Measurements from ENCODE around the gene POLRMT.
A peak's percentile ranks its signal among the peaks of the same experiment; 100 is the strongest.

Gene POLRMT

DNA sequence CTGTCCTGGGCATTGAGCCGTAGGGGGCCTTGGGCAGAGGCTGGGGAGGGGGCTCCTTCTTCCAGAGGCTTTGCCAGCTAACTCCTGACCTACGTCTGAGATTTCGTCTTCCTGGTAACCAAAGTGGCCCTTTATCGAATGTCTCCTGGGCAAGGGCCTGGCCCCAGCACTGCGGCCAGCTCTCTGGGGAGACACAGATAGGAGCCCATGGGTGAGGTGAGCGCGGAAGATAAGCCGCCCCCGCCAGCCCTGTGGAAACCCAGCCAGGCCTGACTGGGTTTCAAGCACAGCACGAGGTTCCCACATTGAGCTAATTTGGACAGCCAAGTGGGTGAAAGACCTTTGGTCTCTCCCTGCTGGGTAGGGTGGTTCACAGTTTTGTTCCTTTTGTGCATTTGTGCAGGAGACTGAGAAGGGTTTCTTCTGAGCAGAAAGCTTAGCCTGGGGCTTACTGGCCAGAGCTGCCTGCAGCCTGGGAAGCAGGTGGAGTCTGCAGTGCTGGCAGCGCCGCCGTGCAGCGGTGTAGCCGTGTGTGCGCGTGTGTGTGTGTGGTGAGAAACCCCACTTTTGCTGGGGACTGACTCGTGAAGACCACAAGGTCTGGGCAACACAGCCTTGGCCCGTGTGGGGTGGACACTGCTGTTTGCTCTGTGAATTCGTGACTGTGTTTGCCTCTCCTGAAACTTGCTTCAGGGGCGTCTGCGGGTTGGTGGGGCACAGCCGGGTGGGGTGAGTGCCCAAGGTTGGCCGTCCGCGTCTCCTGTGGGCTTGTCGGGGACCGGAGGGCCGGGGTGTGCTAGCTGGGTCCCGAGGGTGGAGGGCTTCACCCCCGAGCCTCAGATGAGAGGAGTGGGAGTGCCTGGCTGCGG lies 58.4 kb downstream of the POLRMT start:
- no peak for DNase-seq

DNA sequence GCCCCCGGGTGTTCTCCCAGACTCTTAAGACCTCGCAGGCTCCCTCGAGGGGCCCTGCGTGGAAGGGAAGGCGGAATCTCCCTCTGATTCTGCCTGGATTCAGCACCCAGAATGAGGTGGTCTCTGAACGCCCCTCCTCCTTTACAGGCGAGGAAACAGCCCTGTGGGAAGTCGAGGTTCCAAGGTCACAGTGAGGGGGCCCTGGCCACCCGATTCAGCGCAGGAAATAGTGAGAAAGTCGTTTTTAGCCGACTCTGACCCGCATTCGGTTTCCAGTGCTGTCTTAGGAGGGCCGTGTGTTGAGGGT lies 59.9 kb downstream of the POLRMT start:
- no peak for DNase-seq

DNA sequence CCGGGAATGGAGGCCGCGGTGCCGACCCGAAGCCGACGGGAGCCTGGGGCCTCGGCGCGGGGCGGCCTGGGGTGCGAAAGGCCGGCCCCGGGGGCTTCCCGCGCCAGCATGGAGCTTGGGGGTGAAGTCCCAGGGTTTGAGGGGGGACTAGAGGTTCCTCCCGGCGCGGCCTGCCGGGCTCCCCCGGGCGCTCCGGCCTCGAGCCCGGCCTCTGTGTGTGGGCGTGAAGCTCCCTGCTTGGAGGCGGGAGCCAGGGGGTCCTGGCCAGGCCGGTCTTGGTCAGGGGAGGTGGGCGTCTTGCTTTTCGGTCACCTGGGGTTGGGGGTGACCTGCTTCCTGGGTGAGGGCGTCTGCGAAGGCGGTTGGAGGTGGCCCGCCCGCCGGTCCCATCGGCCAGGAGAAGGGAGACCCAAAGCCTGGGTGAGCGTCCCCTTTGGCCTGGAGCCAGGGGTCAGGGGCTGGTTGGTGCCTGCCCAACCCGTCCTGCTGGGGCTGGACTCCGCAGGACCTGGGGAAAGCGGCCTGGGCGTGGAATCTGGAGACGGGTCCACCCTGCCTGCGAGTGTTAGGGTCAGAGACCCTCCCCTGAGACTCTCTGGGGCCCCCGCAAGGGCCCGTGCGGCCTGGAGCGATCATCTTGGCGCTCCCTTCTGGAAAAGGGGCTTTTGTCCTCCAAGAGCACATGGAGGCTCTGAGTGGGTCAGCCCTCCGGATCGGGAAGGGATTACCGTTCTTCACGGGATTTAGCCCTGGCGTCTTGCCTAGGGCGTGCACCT lies 60.4 kb downstream of the POLRMT start:
- DNase-seq = no peak

DNA sequence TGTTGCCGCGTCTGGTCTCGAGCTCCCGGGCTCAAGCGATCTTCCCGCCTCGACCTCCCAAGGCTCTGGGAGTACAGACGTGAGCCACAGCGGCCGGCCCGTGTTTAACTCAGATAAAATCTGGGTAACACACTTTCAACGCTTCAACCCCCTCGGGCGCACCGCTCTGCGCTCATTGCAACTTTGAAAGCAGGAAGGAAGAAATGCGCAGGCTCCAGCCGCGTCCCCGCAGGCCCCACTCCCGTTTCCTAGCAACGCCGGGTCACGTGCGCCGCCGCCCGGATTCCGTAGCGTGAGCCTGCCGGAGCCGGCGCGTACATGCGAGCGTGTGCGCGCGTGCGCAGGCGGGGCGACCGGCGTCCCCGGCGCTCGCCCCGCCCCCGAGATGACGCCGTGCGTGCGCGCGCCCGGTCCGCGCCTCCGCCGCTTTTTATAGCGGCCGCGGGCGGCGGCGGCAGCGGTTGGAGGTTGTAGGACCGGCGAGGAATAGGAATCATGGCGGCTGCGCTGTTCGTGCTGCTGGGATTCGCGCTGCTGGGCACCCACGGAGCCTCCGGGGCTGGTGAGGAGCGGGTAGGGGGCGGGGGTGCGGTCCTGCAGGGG lies 61.1 kb downstream of the POLRMT start, which contains the start of gene BSG:
Gene BSG (plus strand): TSS at position 457 of the 603 bp plus-strand sequence. CDS start 39 bp downstream, at position 496.
- peak; percentile 88 for DNase-seq

DNA sequence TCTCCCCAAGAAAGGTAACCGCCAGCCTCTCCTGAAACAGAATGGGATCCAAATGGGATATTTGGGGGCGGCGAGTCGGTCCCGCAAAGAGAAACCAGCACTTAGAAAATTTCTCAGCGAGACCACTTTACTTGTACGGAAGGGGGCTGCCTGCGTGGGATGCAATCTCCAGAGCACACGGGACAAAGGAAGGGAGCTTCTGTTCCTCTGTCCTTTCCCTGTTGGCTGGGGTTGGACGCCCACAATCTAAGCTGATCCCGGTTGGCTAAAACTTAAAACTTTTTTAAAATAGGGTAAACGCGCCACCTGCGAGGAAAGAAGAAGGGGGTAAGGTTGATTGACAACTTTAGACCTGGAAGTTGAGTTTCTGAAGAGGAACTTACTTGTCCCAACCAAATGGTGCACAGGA lies 61.8 kb downstream of the POLRMT start:
- no peak for DNase-seq

DNA sequence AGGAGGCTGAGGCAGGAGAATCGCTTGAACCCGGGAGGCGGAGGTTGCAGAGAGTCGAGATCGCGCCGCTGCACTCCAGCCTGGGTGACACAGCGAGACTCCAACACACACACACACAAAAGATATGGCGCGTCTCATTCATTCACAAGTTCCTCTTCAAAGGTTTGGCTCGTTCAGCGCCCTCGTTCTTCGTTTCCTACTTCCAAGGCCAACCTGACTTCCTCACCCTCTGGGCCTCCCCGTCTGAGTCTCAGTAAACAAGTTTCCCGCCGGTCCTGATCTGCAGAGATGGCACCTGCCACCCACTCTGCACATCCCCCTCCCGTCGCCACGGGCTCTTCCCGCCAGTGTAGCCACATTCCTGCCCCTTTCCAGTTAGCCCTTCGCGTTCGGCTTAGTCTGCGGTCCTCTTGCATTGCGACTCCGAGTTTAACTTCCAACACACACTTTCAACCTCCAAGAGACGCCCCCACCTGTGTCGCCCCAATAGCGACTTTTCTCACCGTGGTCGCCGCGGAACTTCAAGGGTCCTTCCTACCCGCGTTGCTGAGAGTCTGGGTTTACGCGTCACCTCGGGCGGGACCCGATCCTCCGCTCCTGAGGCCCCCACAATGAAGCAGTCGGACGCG lies 62.3 kb downstream of the POLRMT start:
- DNase-seq = no peak

DNA sequence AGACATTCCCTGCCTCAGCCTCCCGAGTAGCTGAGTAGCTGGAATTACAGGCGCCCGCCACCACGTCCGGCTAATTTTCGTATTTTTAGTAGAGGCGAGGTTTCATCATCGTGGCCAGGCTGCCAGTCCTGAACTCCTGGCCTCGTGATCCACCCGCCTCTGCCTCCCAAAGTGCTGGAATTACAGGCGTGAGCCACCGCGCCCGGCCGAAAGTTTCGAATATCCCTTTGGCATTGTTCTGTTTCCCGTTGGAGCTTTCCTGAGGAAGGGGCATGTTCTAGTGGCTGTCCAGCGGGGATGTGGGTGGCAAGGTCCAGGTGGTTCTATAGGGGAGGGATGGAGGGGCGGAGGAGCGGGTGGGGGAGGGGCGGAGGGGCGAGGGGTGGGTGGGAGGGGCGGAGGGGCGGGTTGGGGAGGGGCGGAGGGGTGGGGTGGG lies 63.1 kb downstream of the POLRMT start:
- DNase-seq = no peak

DNA sequence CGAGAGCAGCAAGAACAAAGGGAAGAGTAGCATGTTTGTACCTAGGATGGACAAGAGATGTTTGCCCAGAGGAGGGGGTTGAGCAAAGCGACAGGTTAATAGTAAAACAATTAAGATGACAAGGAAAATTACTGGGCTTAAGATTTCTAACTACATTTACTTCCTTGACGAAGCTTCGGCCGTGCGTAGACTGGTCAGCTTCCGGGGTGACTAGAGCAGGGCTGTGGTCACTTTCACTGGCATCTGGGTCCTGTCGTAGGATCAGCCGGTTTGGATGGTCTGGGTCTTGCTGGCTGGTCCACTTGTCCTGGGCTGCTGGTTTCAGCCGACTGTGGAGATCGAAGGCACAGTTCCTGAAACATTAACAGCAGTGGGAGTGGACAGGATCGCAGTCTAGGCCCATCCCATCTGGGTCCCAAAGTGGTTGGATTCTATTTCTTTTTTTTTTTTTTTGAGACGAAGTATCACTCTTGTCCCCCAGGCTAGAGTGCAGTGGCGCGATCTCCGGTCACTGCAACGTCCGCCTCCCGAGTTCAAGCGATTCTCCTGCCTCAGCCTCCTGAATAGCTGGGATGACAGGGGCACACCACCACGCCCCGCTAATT lies 65.9 kb downstream of the POLRMT start:
- no peak for DNase-seq

Data from NCI-H1694 treated with DMSO at 0.1 percent for 48 hours (cell line).